ENCODE results near the gene SOX6.

- TF ChIP-seq CTCF (IDR thresholded peaks at IDR 0.05) (no peak), POLR2A (IDR thresholded peaks at IDR 0.05) (no peak), EP300 (IDR thresholded peaks at IDR 0.05) (no peak)
Measured at GRCh38 chr11:16111690-16112089, 244.7 kb downstream of the SOX6 start.
